CD4-positive, CD25-positive, alpha-beta regulatory T cell (primary cell): Measurements from ENCODE around the gene MECP2. TPM values are rescaled to one million over a fixed set of nuclear protein-coding genes. Genes with fewer than 3 reads are reported as not detected.

Experiments used
- ATAC-seq, 2 donors: fragments of 150-1000 bp; cut with Tn5 transposase; one replicate each; pipeline ENCODE4 v1.10.0; 2021; ENCODE audit warnings: low read depth in 2 of 2, moderate number of reproducible peaks in 2 of 2, moderate library complexity in 1 of 2
- DNase-seq, 3 donors: peaks; one replicate each; pipeline versions ENCODE4 v3.0.0 to v3.0.0-alpha.2; 2012 to 2022; ENCODE audit warnings: mixed read lengths in 1 of 3
- H3K27ac ChIP-seq: one replicate; pipeline ENCODE4 v1.7.0; 2013; ENCODE audit warnings: mild to moderate bottlenecking, low read length; ENCODE audit not compliant: insufficient read depth, poor library complexity, severe bottlenecking
- H3K27me3 ChIP-seq: one replicate; pipeline ENCODE4 v1.7.0; 2013; ENCODE audit warnings: low read length; ENCODE audit not compliant: control insufficient read depth, insufficient read depth
- H3K36me3 ChIP-seq: one replicate; pipeline ENCODE4 v1.7.0; 2013; ENCODE audit warnings: mild to moderate bottlenecking, low read length, moderate library complexity; ENCODE audit not compliant: control insufficient read depth, insufficient read depth
- H3K4me1 ChIP-seq: 2 replicates; pipeline ENCODE4 v1.7.0; 2013; ENCODE audit warnings: mild to moderate bottlenecking, low read length; ENCODE audit not compliant: insufficient read depth, control insufficient read depth, poor library complexity, severe bottlenecking
- H3K4me3 ChIP-seq: one replicate; pipeline ENCODE4 v1.7.0; 2013; ENCODE audit warnings: low read depth, mild to moderate bottlenecking, low read length, moderate library complexity
- H3K9me3 ChIP-seq, 2 experiments: 1 replicate in 1 of 2; 2 replicates in 1 of 2; pipeline ENCODE4 v1.7.0; 2013; ENCODE audit warnings: low read length in 2 of 2, mild to moderate bottlenecking in 1 of 2, moderate library complexity in 1 of 2; ENCODE audit not compliant: control insufficient read depth in 2 of 2
- H3K27ac Mint-ChIP-seq, 3 donors: one replicate each; pipeline ENCODE4 v1.8.0; 2020 to 2022; ENCODE audit warnings: mild to moderate bottlenecking in 3 of 3, mixed read lengths in 3 of 3, moderate library complexity in 2 of 3
- H3K27me3 Mint-ChIP-seq: one replicate; pipeline ENCODE4 v1.8.0; 2022; ENCODE audit warnings: mild to moderate bottlenecking, mixed read lengths
- H3K36me3 Mint-ChIP-seq: one replicate; pipeline ENCODE4 v1.8.0; 2020; ENCODE audit warnings: mixed read lengths
- H3K4me1 Mint-ChIP-seq, 4 donors: one replicate each; pipeline ENCODE4 v1.8.0; 2020 to 2022; ENCODE audit warnings: mixed read lengths in 4 of 4, mild to moderate bottlenecking in 1 of 4
- H3K4me3 Mint-ChIP-seq, 4 donors: one replicate each; pipeline ENCODE4 v1.8.0; 2020 to 2022; ENCODE audit warnings: mild to moderate bottlenecking in 4 of 4, mixed read lengths in 4 of 4, moderate library complexity in 3 of 4
- H3K9me3 Mint-ChIP-seq, 7 donors: one replicate each; pipeline ENCODE4 v1.8.0; 2020 to 2022; ENCODE audit warnings: mixed read lengths in 7 of 7, mild to moderate bottlenecking in 3 of 7, moderate library complexity in 2 of 7
- polyA plus RNA-seq, 4 donors: library from polyadenylated mRNA; unstranded; fragments of 300-500 nt; fragmentation: Illumina TruSeq; gene quantifications; one replicate each; pipeline ENCODE4 v1.2.3, GENCODE V29; 2021
- total RNA-seq: library from RNA; stranded (reverse); gene quantifications from one replicate; pipeline ENCODE4 v1.2.3, GENCODE V29; 2022

Gene MECP2
- total and polyA plus RNA-seq, 5 donors from 2014 or later: 13.3 to 180 (median 16.9) TPM

DNA sequence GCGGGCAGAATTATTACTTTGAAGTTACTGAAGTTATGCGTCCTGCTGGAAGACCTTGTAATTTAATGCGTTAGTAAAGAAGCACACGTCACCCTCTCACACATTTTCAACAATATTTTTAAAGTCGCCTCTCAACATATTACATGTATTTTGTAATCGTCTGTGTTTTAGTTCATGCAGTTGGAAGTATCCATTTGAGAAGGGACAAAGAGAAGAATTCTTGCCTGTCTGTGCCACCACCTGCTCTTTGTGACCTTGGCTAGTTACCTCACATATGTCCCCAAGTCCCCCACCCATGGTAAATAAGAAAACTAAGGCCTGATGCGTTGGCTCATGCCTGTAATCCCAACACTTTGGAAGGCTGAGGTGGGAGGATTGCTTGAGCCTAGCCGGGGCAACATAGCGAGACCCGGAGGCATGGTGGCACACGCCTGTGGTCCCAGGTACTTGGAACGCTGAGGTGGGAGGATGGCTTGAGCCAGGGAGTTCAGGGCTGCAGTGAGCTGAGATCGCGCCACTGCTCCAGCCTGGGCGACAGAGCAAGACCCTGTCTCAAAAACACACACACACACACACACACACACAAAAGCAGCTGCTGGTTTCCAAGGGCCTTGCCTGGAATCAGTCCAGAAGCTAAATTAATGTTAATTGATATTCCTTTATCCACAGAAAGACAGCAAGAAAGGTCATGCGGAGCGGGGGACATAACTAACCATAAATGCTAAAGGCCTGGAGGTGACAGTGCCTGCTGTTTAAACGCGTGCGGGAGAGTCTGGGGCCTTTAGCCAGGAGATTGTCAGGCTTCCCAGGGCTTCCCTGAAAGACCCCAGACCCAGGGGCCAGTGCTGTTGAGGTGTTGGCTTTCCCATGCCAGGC, 124.2 kb downstream of the MECP2 start:
- H3K4me1 ChIP-seq: peaks cover 32% of the 10 kb centered on the region
- no peaks in the 10 kb centered on the region for H3K27me3 ChIP-seq
- DNase-seq (no peak), ATAC-seq (no peak)
- peak overlapping the region; percentile 95 to 96 (median 95) for H3K27ac Mint-ChIP-seq
- peaks cover 0 to 4% (median 0%) of the 10 kb centered on the region in 7 donors for H3K9me3 Mint-ChIP-seq
- peak overlapping the region; percentile 97 for H3K27ac ChIP-seq
- H3K36me3 ChIP-seq: no peaks in the 10 kb centered on the region
- H3K9me3 ChIP-seq: no peaks in the 10 kb centered on the region
- peaks cover 4% of the 10 kb centered on the region for H3K27me3 Mint-ChIP-seq
- H3K4me3 ChIP-seq: peak overlapping the region; percentile 83
- H3K4me3 Mint-ChIP-seq: peak overlapping the region; percentile 83 to 93 (median 88)
- peaks cover 4% of the 10 kb centered on the region for H3K36me3 Mint-ChIP-seq
- H3K4me1 Mint-ChIP-seq: peaks cover under 1 to 38% (median 7%) of the 10 kb centered on the region in 4 donors

DNA sequence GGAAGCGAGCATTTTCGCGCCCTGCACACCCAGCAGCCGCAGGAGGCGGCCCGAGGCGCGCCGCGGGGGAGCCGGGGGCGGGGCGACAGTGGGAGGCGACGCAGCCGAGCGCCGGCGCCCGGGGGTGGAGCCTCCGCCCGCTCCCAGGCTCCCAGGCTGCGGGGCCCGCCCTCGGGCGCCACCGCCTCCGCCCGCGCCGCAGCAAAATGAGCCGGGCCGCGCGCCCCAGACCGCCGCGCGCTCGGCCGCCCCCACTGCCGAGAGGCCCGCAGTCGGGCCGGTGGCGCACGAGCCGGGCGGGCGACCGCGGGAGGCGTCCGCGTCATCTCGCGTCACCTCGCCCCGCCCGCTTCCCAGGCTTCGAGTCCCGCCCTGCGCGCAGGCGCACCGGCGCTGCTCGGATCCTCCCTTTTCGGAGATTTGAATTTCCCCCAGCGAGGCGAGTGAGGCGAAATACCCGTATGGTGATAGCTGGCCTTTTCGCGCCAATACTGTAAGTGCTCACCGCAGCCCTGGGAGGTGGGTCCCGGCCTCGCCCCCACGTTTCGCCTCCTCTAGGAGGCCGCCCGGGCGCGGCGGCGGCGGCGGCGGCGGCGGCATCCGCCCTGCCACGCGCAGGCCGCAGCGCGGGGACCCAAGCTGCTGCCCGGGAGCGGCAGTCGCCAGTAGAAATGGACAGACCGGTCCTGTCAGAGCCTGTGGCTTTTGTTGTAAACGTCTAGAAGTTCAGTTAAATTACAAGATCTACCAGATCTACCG, 125.0 kb downstream of the MECP2 start, which contains the start of gene TMEM187:
TSS of gene TMEM187 (plus strand) at position 387 of the 759 bp plus-strand sequence. CDS start 9,309 bp downstream, outside the sequence.
- Mint-ChIP-seq H3K27ac (peak within 1 kb of the TSS; percentile 96 to 100 (median 100)), H3K27me3 (peaks cover 4% of the 10 kb centered on the region), H3K4me1 (peaks cover 5 to 46% (median 12%) of the 10 kb centered on the region in 4 donors), H3K36me3 (peaks cover 4% of the 10 kb centered on the region), H3K9me3 (peaks cover 0 to 4% (median 0%) of the 10 kb centered on the region in 7 donors), H3K4me3 (peak within 1 kb of the TSS; percentile 89 to 100 (median 100))
- Histone ChIP-seq H3K4me3 (peak within 1 kb of the TSS; percentile 83), H3K9me3 (no peaks in the 10 kb centered on the region), H3K4me1 (peaks cover 39% of the 10 kb centered on the region), H3K27ac (peak within 1 kb of the TSS; percentile 97), H3K36me3 (no peaks in the 10 kb centered on the region), H3K27me3 (no peaks in the 10 kb centered on the region)
- ATAC-seq (peak; percentile 46 to 52), DNase-seq (peak; percentile 79 to 93 (median 92))

Other genes with a start within 250 kb of the MECP2 start
- 2.1 TPM for gene L1CAM, start 211.5 kb downstream of the MECP2 start, total RNA-seq
- under 1 TPM in 1 of 4 donors, not detected in 3; 0.67 TPM for gene L1CAM, start 211.5 kb downstream of the MECP2 start, polyA plus RNA-seq
- not detected for gene AVPR2, start 193.0 kb downstream of the MECP2 start, total RNA-seq
- not detected for gene AVPR2, start 193.0 kb downstream of the MECP2 start, polyA plus RNA-seq
- 459 TPM for gene ARHGAP4, start 171.5 kb downstream of the MECP2 start, total RNA-seq
- gene ARHGAP4, start 171.5 kb downstream of the MECP2 start, polyA plus RNA-seq: 10 to 100 TPM; 73.5 to 89.9 (median 80.2) TPM
- 70.0 TPM for gene NAA10, start 162.7 kb downstream of the MECP2 start, total RNA-seq
- 10 to 100 TPM; 72.4 to 99.8 (median 82.3) TPM for gene NAA10, start 162.7 kb downstream of the MECP2 start, polyA plus RNA-seq
- 15.3 TPM for gene RENBP, start 153.1 kb downstream of the MECP2 start, total RNA-seq
- gene RENBP, start 153.1 kb downstream of the MECP2 start, polyA plus RNA-seq: 1 to 10 TPM in 2 of 4 donors, under 1 TPM in 2; 0.62 to 1.9 (median 1.1) TPM
- gene HCFC1, start 125.9 kb downstream of the MECP2 start, total RNA-seq: 71.6 TPM
- gene HCFC1, start 125.9 kb downstream of the MECP2 start, polyA plus RNA-seq: 1 to 10 TPM; 3.0 to 4.3 (median 3.6) TPM
- gene TMEM187, start 125.0 kb downstream of the MECP2 start, total RNA-seq: 6.0 TPM
- gene TMEM187, start 125.0 kb downstream of the MECP2 start, polyA plus RNA-seq: 10 to 100 TPM; 16.1 to 21.0 (median 17.7) TPM
- 64.7 TPM for gene IRAK1, start 77.8 kb downstream of the MECP2 start, total RNA-seq
- 10 to 100 TPM; 23.7 to 29.5 (median 26.0) TPM for gene IRAK1, start 77.8 kb downstream of the MECP2 start, polyA plus RNA-seq
- gene OPN1LW, start 46.5 kb upstream of the MECP2 start, total RNA-seq: not detected
- gene OPN1LW, start 46.5 kb upstream of the MECP2 start, polyA plus RNA-seq: not detected
- gene OPN1MW, start 84.9 kb upstream of the MECP2 start, total RNA-seq: not detected
- not detected for gene OPN1MW, start 84.9 kb upstream of the MECP2 start, polyA plus RNA-seq
- gene OPN1MW2, start 122.0 kb upstream of the MECP2 start, total RNA-seq: not detected
- gene OPN1MW2, start 122.0 kb upstream of the MECP2 start, polyA plus RNA-seq: not detected
- gene OPN1MW3, start 159.9 kb upstream of the MECP2 start, total RNA-seq: not detected
- not detected for gene OPN1MW3, start 159.9 kb upstream of the MECP2 start, polyA plus RNA-seq
- not detected for gene TEX28, start 197.4 kb upstream of the MECP2 start, total RNA-seq
- gene TEX28, start 197.4 kb upstream of the MECP2 start, polyA plus RNA-seq: not detected
- 8.1 TPM for gene TKTL1, start 198.1 kb upstream of the MECP2 start, total RNA-seq
- gene TKTL1, start 198.1 kb upstream of the MECP2 start, polyA plus RNA-seq: 10 to 100 TPM; 21.0 to 34.3 (median 25.4) TPM